HL-60 (cell line): ENCODE data around the gene PIK3C3.

Source experiments
- DNase-seq, 2 experiments: peaks; one replicate each; pipeline ENCODE4 v3.0.0-alpha.2; 2010 to 2020; ENCODE audit warnings: low read depth in 1 of 2, low spot score in 1 of 2
- H3K27ac ChIP-seq: fragments of 250-450 bp; sonication (Bioruptor Pico); replicated peaks from 2 replicates; pipeline ENCODE4 v1.5.1; 2020; ENCODE audit warnings: mild to moderate bottlenecking, moderate library complexity
- H3K27me3 ChIP-seq: fragments of 250-450 bp; sonication (Bioruptor Pico); 2 replicates; pipeline ENCODE4 v1.5.1; 2021; ENCODE audit warnings: mild to moderate bottlenecking, moderate library complexity; ENCODE audit not compliant: insufficient read depth, poor library complexity, severe bottlenecking
- H3K4me3 ChIP-seq: replicated peaks from 2 replicates; pipeline ENCODE4 v1.5.1; 2011; ENCODE audit warnings: mild to moderate bottlenecking, control low read depth, low read length; ENCODE audit not compliant: insufficient read depth
- CTCF ChIP-seq: IDR thresholded peaks from one replicate; pipeline ENCODE4 v1.5.1; 2011; ENCODE audit warnings: low read length, control low read depth, inconsistent platforms; ENCODE audit not compliant: insufficient read depth
- GABPA ChIP-seq: IDR thresholded peaks from 2 replicates; pipeline ENCODE4 v1.6.1; 2012; ENCODE audit warnings: low read depth
- POLR2AphosphoS5 ChIP-seq: IDR thresholded peaks from 2 replicates; pipeline ENCODE4 v1.6.1; 2012; ENCODE audit warnings: low read depth
- REST ChIP-seq: IDR thresholded peaks from 2 replicates; pipeline ENCODE4 v1.6.1; 2012; ENCODE audit warnings: low read depth; ENCODE audit not compliant: insufficient replicate concordance
- SPI1 ChIP-seq: IDR thresholded peaks from 2 replicates; pipeline ENCODE4 v1.6.1; 2012; ENCODE audit warnings: low read depth, mild to moderate bottlenecking, borderline replicate concordance

PIK3C3 gene

GRCh38 chr18:41992703-41993102 is 37.7 kb downstream of the PIK3C3 start:
- no peak overlapping the region for H3K4me3 ChIP-seq
- H3K27me3 ChIP-seq: no peaks in the 10 kb centered on the region
- H3K27ac ChIP-seq: peak overlapping the region; percentile 38
- DNase-seq: peak in 1 of 2 experiments; percentile 55
- TF ChIP-seq REST (no peak), POLR2AphosphoS5 (no peak), SPI1 (no peak), CTCF (no peak)

GRCh38 chr18:41993151-41993550 is 38.1 kb downstream of the PIK3C3 start:
- no peak for TF ChIP-seq REST
- TF ChIP-seq GABPA: no peak
- TF ChIP-seq SPI1: no peak
- TF ChIP-seq POLR2AphosphoS5: no peak
- TF ChIP-seq CTCF: no peak
- no peaks in the 10 kb centered on the region for H3K27me3 ChIP-seq
- H3K4me3 ChIP-seq: no peak overlapping the region
- H3K27ac ChIP-seq: peak overlapping the region; percentile 38
- DNase-seq: no peak

GRCh38 chr18:41996020-41996419 is 41.0 kb downstream of the PIK3C3 start:
- no peak for DNase-seq
- TF ChIP-seq GABPA: no peak
- no peak for TF ChIP-seq POLR2AphosphoS5
- no peak for TF ChIP-seq REST
- TF ChIP-seq SPI1: no peak
- TF ChIP-seq CTCF: no peak

More at GRCh38 chr18:41996020-41996419, 41.0 kb downstream of the PIK3C3 start:
- no peak overlapping the region for H3K4me3 ChIP-seq
- H3K27me3 ChIP-seq: no peaks in the 10 kb centered on the region
- no peak overlapping the region for H3K27ac ChIP-seq
